ENCODE data around the gene C1QC.

Gene C1QC

DNA sequence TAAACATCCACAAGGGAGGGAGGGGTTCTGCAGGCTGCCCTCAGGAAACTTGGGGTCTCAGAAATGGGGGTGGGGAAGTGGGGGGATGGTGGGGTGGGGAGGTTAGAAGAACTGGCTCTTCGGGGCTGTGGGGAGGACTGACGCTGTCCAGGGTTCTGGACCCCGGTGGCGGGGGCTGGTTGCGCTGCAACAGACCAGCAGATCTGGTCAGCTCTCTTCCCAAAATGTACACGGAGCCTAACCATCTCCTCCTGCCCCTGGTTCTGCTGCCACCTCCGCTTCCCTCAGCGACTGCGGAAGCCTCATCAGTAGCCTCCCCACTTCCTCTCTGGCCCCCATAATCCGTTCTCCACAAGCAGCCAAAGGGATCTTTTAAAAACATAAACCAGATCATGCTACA, 36.3 kb upstream of the C1QC start:
- FAIRE-seq = no peak
- DNase-seq (ENCODE audit: insufficient read length) = no peak
- TF ChIP-seq TAF1 (IDR thresholded peaks at IDR 0.05; ENCODE audit: borderline replicate concordance, low read depth, low read length) = no peak
- no peak for TF ChIP-seq POLR2AphosphoS5 (IDR thresholded peaks at IDR 0.05; ENCODE audit: low read depth, low read length)
- no peak for TF ChIP-seq POLR2A (IDR thresholded peaks at IDR 0.05; ENCODE audit: low read depth, low read length)

DNA sequence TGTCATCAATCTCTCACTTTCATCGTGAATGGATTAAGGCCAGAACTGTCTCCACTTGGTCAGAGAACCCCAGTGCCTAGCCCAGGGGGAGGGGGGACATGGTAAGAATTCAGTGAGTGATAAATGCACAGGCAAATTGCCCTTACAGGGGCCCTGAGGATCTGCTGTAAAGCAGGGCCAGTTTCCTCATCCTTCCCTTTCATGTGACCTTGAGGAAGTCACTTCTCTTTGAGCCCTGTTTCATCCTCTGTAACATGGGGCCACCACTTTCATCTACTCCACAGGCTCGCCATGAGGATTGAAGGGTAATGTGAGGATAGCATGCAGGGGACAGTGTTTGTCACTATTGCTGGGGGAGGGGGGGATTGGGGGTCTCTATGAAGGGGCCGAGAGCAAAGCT, 35.1 kb upstream of the C1QC start:
- TF ChIP-seq POLR2AphosphoS5 (IDR thresholded peaks at IDR 0.05; ENCODE audit: low read depth, low read length) = no peak
- no peak for TF ChIP-seq POLR2A (IDR thresholded peaks at IDR 0.05; ENCODE audit: low read depth, low read length)
- no peak for TF ChIP-seq TAF1 (IDR thresholded peaks at IDR 0.05; ENCODE audit: borderline replicate concordance, low read depth, low read length)
- DNase-seq (ENCODE audit: insufficient read length) (no peak), FAIRE-seq (no peak)

DNA sequence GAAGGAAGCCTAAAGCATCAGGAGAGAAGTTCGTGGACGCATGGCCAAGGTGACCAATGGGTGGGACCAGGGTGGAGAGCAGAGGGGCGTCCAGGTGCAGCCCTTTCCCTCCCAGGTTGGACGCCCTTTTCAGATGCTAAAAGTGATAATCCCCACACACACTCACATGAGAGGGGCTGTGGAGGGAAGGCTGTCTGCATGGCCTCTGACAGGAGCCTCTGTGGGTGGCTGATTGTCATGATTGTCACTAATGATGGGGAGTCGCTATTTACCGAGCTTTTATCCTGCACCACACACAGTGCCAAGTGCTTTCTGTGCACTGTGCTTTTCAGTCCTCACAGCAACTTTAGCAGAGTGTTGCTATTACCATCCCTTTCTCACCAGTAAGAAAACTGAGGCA, 34.1 kb upstream of the C1QC start:
- DNase-seq (ENCODE audit: insufficient read length) = no peak
- no peak for TF ChIP-seq TAF1 (IDR thresholded peaks at IDR 0.05; ENCODE audit: borderline replicate concordance, low read depth, low read length)
- no peak for FAIRE-seq

DNA sequence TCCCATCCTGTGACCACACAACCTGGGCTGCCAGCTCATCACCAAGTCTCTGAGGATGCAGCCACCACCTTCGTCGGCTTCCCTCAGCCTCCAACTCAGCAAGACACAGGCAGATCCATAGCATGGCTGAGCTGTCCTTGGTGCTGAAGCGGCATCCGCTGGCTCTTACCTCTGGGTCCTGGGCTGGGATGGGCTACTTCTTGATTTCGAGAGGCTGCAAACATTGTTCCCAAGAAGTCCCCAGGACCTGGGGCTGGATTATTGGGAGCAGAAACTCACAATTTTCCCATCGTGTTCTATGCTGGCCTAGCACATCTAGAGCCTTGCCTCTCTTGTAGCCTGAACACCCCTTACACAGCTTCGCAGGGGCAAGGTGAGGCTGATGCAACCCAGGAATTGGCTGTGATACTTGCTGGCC, 31.9 kb upstream of the C1QC start:
- TF ChIP-seq TAF1 (IDR thresholded peaks at IDR 0.05; ENCODE audit: borderline replicate concordance, low read depth, low read length) (no peak), POLR2AphosphoS5 (IDR thresholded peaks at IDR 0.05; ENCODE audit: low read depth, low read length) (no peak), POLR2A (IDR thresholded peaks at IDR 0.05; ENCODE audit: low read depth, low read length) (no peak)
- FAIRE-seq (no peak), DNase-seq (ENCODE audit: insufficient read length) (no peak)

DNA sequence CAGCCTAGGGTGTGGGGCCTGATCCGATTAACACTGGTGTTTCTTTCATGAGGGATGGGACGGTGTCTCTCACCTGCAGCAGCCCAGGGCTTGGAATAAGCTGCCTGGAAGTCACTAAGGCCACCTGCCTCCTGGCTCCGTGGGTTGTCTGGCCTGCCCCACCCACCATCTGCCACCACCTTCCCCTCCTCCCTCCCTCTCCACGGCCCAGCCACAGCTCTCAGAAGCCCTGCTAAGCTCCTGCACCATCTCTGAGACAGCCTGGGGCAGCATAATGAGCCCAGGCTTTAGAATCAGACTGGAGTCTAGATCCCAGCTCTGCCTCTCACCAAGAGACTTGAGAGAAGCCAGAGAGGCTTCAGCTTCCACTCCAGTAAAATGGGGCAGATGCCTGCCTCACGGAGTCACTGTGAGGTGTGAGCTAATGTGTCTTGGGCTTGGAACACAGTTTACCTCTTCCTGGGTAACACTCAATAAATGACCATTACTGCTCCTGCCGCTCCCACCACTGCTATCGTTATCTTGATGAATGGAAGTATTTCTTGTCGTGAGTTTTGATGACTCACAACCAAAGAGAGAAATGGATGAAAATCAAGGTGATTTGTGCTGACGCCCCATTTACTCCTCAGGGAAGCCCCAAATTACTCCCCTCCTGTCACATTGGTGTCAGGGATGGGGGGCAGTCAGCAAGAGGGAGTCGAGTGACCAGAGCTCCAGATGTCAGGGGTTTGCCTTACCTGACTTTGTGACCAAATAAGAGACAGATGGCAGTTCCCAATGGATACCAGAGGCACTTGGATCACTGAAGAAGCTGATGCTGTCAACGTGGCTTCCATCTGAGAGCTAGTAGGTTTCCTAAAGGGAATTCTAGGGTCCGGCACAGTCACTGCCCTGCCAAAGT, 30.5 kb upstream of the C1QC start:
- DNase-seq (ENCODE audit: insufficient read length) (no peak), FAIRE-seq (no peak)
- TF ChIP-seq TAF1 (IDR thresholded peaks at IDR 0.05; ENCODE audit: borderline replicate concordance, low read depth, low read length) = no peak
- TF ChIP-seq POLR2A (IDR thresholded peaks at IDR 0.05; ENCODE audit: low read depth, low read length) = no peak
- TF ChIP-seq POLR2AphosphoS5 (IDR thresholded peaks at IDR 0.05; ENCODE audit: low read depth, low read length) = no peak

DNA sequence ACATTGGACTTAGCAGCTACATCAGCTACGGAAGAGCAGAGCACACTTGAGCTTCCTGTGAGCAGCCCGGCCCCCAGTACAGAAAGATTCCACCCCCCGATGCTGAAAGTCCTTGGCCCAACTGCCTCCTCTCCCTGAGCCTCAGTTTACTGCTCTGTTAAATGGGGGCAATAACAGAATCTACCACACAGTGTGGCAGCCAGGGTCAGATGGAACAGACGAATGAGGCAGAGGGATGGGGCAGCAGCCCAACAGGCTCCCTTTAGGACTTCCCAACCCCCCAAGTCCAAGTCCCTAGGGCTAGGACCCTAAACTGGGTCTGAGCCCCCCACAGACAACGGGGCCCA, 29.9 kb upstream of the C1QC start:
- TF ChIP-seq POLR2A (IDR thresholded peaks at IDR 0.05; ENCODE audit: low read depth, low read length) = no peak
- TF ChIP-seq TAF1 (IDR thresholded peaks at IDR 0.05; ENCODE audit: borderline replicate concordance, low read depth, low read length) = no peak
- no peak for TF ChIP-seq POLR2AphosphoS5 (IDR thresholded peaks at IDR 0.05; ENCODE audit: low read depth, low read length)
- FAIRE-seq (no peak), DNase-seq (ENCODE audit: insufficient read length) (no peak)

DNA sequence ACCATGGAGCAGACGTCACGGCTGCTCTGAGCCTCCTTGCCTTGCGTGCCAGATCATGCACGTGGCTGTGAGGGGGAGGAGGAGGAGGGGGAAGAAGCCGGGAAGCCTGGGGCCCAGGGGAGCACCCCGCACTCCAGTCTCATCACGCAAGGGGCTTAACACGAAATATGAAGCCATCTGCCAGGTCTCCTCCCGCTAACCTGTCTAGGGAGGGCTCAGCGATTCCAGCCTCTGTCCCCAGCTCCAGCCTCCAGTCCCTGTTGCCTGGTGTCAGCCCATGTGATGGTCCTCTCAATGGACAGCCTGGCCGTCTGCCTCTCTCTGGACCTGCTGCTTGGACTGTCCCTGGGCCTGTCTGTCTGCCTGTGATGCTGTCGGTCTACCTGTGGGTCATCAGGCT, 29.5 kb upstream of the C1QC start:
- no peak for FAIRE-seq
- TF ChIP-seq POLR2AphosphoS5 (IDR thresholded peaks at IDR 0.05; ENCODE audit: low read depth, low read length) = no peak
- DNase-seq (ENCODE audit: insufficient read length) = no peak

DNA sequence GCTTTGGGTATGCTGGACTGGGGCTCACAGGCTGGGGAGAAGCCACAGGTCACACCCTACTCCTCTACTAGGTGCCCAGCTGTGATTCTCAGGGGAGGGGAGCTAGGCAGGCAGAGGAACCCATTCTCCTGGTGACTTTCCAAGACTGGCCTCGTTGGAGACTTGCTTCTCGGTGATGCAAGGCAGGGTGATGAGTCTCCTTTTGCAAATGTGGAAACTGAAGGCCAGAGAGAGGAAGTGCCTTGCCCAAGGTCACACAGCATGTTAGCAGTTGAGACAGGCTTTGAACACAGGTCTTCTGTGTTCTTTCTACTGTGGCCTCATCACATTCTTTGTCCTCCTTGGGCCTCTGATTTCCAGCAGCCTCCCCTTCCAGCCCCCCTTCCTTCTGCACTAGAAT, 27.5 kb upstream of the C1QC start:
- DNase-seq (ENCODE audit: insufficient read length) (no peak), FAIRE-seq (no peak)
- TF ChIP-seq TAF1 (IDR thresholded peaks at IDR 0.05; ENCODE audit: borderline replicate concordance, low read depth, low read length) = no peak
- TF ChIP-seq POLR2AphosphoS5 (IDR thresholded peaks at IDR 0.05; ENCODE audit: low read depth, low read length) = no peak
- no peak for TF ChIP-seq POLR2A (IDR thresholded peaks at IDR 0.05; ENCODE audit: low read depth, low read length)

DNA sequence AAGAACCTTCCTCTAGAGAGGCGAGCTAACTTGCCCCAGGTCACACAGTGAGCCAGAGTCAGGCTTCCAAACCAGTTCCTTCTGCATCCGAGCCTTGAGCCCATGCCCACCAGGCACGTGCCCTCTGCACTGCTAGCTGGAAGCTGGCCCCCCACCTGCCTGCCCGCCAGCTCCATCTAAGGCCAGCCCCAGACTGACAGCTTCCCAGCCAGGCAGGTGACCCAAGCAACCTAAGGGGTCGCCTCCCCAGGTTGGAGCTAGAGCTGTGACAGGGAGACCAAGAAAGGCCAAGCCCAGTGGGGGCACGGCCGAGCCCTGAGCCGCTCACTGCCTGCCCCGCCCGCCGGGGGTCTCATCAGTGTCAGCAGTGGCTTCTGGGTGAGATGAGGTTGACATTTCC, 26.9 kb upstream of the C1QC start:
- FAIRE-seq (no peak), DNase-seq (ENCODE audit: insufficient read length) (no peak)
- TF ChIP-seq POLR2A (IDR thresholded peaks at IDR 0.05; ENCODE audit: low read depth, low read length) (no peak), TAF1 (IDR thresholded peaks at IDR 0.05; ENCODE audit: borderline replicate concordance, low read depth, low read length) (no peak), POLR2AphosphoS5 (IDR thresholded peaks at IDR 0.05; ENCODE audit: low read depth, low read length) (no peak)

DNA sequence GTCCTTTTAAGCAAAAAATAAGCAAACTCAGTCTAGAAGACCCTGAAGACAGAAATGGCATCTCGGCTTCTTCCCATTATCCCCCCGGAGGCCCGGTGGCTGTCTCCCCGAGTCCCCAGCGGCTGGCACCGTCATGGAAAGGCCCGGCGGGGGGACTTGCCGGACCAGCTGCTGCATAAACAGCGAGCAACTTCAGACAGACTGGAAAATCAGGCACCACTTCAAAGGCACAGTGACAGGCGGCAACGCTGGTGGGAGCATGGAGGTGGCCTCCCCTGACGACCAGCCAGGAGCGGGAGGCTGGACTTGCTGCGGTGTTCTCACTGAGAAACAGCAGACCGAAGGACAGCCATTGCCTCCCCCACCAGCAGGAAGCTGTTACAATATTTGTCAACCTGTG, 25.4 kb upstream of the C1QC start:
- no peak for FAIRE-seq
- TF ChIP-seq POLR2AphosphoS5 (IDR thresholded peaks at IDR 0.05; ENCODE audit: low read depth, low read length) (no peak), POLR2A (IDR thresholded peaks at IDR 0.05; ENCODE audit: low read depth, low read length) (no peak), TAF1 (IDR thresholded peaks at IDR 0.05; ENCODE audit: borderline replicate concordance, low read depth, low read length) (no peak)
- DNase-seq (ENCODE audit: insufficient read length) = no peak

DNA sequence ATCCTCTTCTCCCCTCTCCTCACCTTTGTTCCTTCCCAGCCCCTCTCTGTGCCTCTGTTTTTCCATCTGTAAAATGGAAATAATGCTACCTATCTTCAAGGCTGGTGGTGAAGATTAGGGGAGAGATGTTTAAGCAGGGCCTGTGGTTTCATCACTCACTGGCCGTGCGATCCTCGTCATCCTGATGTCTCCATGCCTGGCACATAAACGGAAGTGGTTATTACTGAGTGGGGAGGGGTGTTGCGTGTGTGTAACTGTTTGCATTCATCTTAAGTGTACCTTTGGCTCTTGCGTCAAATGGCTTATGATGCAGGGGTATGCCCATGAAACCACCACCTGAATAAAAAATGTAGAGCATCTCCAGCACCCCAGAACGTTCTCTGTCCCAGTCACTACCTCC, 24.2 kb upstream of the C1QC start:
- FAIRE-seq (no peak), DNase-seq (ENCODE audit: insufficient read length) (no peak)
- TF ChIP-seq POLR2A (IDR thresholded peaks at IDR 0.05; ENCODE audit: low read depth, low read length) (no peak), TAF1 (IDR thresholded peaks at IDR 0.05; ENCODE audit: borderline replicate concordance, low read depth, low read length) (no peak), POLR2AphosphoS5 (IDR thresholded peaks at IDR 0.05; ENCODE audit: low read depth, low read length) (no peak)

DNA sequence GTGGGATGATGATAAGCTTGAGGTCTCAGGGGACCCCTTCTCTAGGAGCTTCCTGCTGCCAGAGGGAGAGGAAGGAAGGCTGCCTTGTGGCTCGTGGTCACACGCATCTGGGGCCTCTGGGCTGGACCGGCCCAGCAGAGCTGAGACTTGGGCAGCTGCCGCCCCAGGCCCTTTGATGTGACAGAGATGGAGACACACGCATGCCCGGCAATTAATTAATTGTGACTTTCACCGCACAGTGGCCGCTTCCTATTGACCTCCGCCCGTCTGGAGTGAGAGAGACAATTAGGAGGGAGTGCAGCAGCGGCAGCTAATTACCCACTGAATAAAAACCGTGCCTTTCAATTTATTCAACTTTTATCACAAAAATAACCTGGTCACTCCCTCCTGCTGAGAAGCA, 23.6 kb upstream of the C1QC start:
- FAIRE-seq (no peak), DNase-seq (ENCODE audit: insufficient read length) (no peak)
- no peak for TF ChIP-seq POLR2A (IDR thresholded peaks at IDR 0.05; ENCODE audit: low read depth, low read length)
- TF ChIP-seq POLR2AphosphoS5 (IDR thresholded peaks at IDR 0.05; ENCODE audit: low read depth, low read length) = no peak
- TF ChIP-seq TAF1 (IDR thresholded peaks at IDR 0.05; ENCODE audit: borderline replicate concordance, low read depth, low read length) = no peak

DNA sequence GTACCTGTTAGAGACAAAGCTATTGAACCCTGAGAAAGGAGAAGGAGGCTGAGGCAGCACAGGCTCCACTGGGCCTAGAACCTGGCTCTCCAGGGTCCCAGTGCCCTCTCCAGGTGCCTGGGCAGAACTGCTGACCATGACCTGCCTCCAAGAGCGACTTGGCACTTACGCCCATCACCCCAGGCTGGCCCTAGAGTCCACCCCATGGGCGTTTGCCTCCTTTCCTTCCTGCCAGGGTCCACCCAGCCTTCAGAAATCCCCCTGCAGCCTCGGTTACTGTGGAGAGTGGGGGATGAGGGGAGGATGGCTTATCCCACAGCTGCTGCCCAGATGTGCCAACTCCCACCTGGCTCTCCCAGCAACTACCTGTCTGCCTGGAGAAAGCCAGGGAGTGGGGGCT, 21.7 kb upstream of the C1QC start:
- FAIRE-seq (no peak), DNase-seq (ENCODE audit: insufficient read length) (no peak)
- no peak for TF ChIP-seq POLR2A (IDR thresholded peaks at IDR 0.05; ENCODE audit: low read depth, low read length)
- no peak for TF ChIP-seq POLR2AphosphoS5 (IDR thresholded peaks at IDR 0.05; ENCODE audit: low read depth, low read length)
- no peak for TF ChIP-seq TAF1 (IDR thresholded peaks at IDR 0.05; ENCODE audit: borderline replicate concordance, low read depth, low read length)
